PC-9 (cell line): ENCODE data around the gene SHC3.

Experiments used
- CTCF ChIP-seq: fragments of 200-600 bp; sonication (generic); conservative IDR thresholded peaks from 2 replicates; pipeline ENCODE4 v1.6.1; 2017; ENCODE audit warnings: mixed run types, antibody characterized with exemption, mild to moderate bottlenecking, moderate library complexity
- EZH2 ChIP-seq: fragments of 200-600 bp; sonication (generic); IDR thresholded peaks from 2 replicates; pipeline ENCODE4 v1.8.0; 2017; ENCODE audit warnings: antibody characterized with exemption, low read depth

DNA sequence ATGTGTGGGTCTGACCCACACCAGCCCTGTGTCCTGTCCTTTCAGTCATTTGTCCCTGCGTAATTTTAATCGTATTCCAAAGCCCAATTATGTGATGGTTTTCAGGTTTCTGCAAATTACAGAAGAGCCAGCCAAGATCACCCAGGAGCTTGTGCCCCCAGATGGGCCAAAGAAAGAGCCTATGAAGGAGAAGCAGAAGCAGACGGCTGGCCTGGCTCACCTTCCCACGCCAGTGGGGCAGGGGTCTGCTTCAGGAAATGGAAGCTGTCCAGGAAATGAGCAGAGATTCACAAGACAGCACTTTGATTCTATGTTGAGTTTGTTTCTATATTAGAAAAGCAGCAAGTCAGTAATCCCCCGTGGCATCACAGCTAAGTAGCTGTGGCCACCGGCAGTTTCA, 175.6 kb downstream of the SHC3 start:
- TF ChIP-seq CTCF: no peak
- no peak for TF ChIP-seq EZH2
